GM23338 (cell line): Measurements from ENCODE around the gene IGFBP6.

ENCODE experiments used
- CREB1 ChIP-seq: fragments of 250-450 bp; sonication (Bioruptor Pico); IDR thresholded peaks from 2 replicates; pipeline ENCODE4 v1.5.0; 2020; ENCODE audit warnings: low read depth, mild to moderate bottlenecking, moderate library complexity
- EZH2 ChIP-seq: fragments of 200-600 bp; sonication (generic); IDR thresholded peaks from one replicate; pipeline ENCODE4 v1.8.0; 2017; ENCODE audit warnings: antibody characterized with exemption, mild to moderate bottlenecking, low read depth; ENCODE audit not compliant: unreplicated experiment
- JUNB ChIP-seq: IDR thresholded peaks from one replicate; pipeline ENCODE4 v1.6.1; 2016; ENCODE audit warnings: antibody characterized with exemption; ENCODE audit not compliant: unreplicated experiment
- NANOG ChIP-seq: IDR thresholded peaks from 2 replicates; pipeline ENCODE4 v1.6.1; 2016; ENCODE audit warnings: antibody characterized with exemption, borderline replicate concordance
- POLR2AphosphoS5 ChIP-seq: IDR thresholded peaks from 2 replicates; pipeline ENCODE4 v1.6.1; 2016; ENCODE audit warnings: antibody characterized with exemption, low read depth
- STAT1 ChIP-seq: IDR thresholded peaks from one replicate; pipeline ENCODE4 v1.6.1; 2016; ENCODE audit warnings: antibody characterized with exemption; ENCODE audit not compliant: unreplicated experiment
- ZNF114 ChIP-seq: fragments of 250-450 bp; sonication (Bioruptor Pico); IDR thresholded peaks from 2 replicates; pipeline ENCODE4 v1.5.0; 2020; ENCODE audit warnings: mild to moderate bottlenecking, moderate library complexity
- TF ChIP-seq, protein P1 (sequence below): IDR thresholded peaks from 2 replicates; pipeline ENCODE4 v1.6.1; 2016; ENCODE audit warnings: antibody characterized with exemption
- TF ChIP-seq, protein P2 (sequence below), 2 experiments: fragments of 200-600 bp in 1 of 2; sonication (generic) in 1 of 2; conservative IDR thresholded peaks; 2 replicates each; pipeline versions ENCODE4 v1.5.1 to v1.6.1; 2016 to 2017; ENCODE audit warnings: antibody characterized with exemption in 2 of 2, low read depth in 2 of 2, mild to moderate bottlenecking in 2 of 2, moderate library complexity in 1 of 2
- TF ChIP-seq, protein P3 (sequence below): IDR thresholded peaks from one replicate; pipeline ENCODE4 v1.6.1; 2018; ENCODE audit warnings: antibody characterized with exemption; ENCODE audit not compliant: unreplicated experiment

DNA sequence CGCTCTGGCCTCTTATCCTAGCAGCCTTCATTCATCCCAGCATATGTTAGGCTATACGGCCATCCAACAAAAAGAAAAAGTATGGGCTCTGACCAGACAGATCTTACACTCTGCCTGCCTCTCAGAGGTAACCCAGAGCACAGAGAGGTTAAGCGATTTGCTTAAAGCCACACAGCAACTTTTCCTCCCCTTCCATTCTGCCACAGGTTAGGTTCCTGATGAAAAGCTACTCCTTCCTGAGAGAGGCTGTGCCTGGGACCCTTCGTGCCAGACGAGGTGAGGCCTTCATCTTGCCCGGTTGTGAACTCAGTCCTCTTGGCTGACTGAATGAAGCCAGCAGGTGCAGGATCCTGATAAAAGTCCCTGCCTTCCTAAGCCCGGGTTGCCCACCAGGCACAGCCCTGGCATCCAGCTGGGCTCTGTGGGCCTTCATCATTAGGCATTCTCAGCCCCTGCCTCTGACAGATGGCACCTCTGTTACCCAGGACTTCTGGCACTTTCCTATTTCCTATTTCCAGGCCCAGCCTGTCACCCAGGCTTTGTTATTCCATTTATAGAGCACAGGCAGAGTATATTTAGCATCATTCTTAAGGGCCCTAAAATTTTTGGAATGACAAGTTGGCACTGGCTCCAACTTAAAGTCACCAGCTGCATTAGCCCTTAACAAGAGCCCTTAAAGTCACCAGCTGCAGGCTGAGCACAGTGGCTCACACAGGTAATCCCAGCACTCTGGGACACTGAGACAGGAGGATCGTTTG is 18.6 kb downstream of the IGFBP6 start:
- TF ChIP-seq, protein P1, sequence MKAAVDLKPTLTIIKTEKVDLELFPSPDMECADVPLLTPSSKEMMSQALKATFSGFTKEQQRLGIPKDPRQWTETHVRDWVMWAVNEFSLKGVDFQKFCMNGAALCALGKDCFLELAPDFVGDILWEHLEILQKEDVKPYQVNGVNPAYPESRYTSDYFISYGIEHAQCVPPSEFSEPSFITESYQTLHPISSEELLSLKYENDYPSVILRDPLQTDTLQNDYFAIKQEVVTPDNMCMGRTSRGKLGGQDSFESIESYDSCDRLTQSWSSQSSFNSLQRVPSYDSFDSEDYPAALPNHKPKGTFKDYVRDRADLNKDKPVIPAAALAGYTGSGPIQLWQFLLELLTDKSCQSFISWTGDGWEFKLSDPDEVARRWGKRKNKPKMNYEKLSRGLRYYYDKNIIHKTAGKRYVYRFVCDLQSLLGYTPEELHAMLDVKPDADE = no peak
- TF ChIP-seq, protein P2, sequence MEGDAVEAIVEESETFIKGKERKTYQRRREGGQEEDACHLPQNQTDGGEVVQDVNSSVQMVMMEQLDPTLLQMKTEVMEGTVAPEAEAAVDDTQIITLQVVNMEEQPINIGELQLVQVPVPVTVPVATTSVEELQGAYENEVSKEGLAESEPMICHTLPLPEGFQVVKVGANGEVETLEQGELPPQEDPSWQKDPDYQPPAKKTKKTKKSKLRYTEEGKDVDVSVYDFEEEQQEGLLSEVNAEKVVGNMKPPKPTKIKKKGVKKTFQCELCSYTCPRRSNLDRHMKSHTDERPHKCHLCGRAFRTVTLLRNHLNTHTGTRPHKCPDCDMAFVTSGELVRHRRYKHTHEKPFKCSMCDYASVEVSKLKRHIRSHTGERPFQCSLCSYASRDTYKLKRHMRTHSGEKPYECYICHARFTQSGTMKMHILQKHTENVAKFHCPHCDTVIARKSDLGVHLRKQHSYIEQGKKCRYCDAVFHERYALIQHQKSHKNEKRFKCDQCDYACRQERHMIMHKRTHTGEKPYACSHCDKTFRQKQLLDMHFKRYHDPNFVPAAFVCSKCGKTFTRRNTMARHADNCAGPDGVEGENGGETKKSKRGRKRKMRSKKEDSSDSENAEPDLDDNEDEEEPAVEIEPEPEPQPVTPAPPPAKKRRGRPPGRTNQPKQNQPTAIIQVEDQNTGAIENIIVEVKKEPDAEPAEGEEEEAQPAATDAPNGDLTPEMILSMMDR (conservative IDR thresholded peaks at IDR 0.05; ENCODE audit: low read depth in 2 of 2) = no peak
- TF ChIP-seq POLR2AphosphoS5 = no peak
- TF ChIP-seq, protein P3, sequence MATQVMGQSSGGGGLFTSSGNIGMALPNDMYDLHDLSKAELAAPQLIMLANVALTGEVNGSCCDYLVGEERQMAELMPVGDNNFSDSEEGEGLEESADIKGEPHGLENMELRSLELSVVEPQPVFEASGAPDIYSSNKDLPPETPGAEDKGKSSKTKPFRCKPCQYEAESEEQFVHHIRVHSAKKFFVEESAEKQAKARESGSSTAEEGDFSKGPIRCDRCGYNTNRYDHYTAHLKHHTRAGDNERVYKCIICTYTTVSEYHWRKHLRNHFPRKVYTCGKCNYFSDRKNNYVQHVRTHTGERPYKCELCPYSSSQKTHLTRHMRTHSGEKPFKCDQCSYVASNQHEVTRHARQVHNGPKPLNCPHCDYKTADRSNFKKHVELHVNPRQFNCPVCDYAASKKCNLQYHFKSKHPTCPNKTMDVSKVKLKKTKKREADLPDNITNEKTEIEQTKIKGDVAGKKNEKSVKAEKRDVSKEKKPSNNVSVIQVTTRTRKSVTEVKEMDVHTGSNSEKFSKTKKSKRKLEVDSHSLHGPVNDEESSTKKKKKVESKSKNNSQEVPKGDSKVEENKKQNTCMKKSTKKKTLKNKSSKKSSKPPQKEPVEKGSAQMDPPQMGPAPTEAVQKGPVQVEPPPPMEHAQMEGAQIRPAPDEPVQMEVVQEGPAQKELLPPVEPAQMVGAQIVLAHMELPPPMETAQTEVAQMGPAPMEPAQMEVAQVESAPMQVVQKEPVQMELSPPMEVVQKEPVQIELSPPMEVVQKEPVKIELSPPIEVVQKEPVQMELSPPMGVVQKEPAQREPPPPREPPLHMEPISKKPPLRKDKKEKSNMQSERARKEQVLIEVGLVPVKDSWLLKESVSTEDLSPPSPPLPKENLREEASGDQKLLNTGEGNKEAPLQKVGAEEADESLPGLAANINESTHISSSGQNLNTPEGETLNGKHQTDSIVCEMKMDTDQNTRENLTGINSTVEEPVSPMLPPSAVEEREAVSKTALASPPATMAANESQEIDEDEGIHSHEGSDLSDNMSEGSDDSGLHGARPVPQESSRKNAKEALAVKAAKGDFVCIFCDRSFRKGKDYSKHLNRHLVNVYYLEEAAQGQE = no peak
- TF ChIP-seq NANOG = no peak
- no peak for TF ChIP-seq EZH2
- TF ChIP-seq STAT1 = no peak
- TF ChIP-seq JUNB = no peak
- no peak for TF ChIP-seq CREB1 (CRISPR knock-in tag)
- no peak for TF ChIP-seq ZNF114
